Breast epithelium (tissue), 3 donors: ENCODE measurements around the gene FLII.

ENCODE experiments used
- POLR2A ChIP-seq: fragments of 450-650 bp; IDR thresholded peaks from one replicate; pipeline ENCODE4 v1.6.1; 2016; ENCODE audit warnings: antibody characterized with exemption, mild to moderate bottlenecking, moderate library complexity
- POLR2AphosphoS5 ChIP-seq, 3 donors: sonication (generic); formaldehyde crosslinking; IDR thresholded peaks; one replicate each; pipeline ENCODE4 v1.6.1; 2017; ENCODE audit warnings: antibody characterized with exemption in 3 of 3
- TF ChIP-seq, protein P1 (sequence below), 3 donors: fragments of 450-650 bp; IDR thresholded peaks; one replicate each; pipeline ENCODE4 v1.5.1; 2016 to 2017; ENCODE audit warnings: antibody characterized with exemption in 3 of 3, mild to moderate bottlenecking in 3 of 3, moderate library complexity in 3 of 3

GRCh38 chr17:18252160-18252559, 6.4 kb downstream of the FLII start:
- no peak for TF ChIP-seq POLR2A
- TF ChIP-seq, protein P1, sequence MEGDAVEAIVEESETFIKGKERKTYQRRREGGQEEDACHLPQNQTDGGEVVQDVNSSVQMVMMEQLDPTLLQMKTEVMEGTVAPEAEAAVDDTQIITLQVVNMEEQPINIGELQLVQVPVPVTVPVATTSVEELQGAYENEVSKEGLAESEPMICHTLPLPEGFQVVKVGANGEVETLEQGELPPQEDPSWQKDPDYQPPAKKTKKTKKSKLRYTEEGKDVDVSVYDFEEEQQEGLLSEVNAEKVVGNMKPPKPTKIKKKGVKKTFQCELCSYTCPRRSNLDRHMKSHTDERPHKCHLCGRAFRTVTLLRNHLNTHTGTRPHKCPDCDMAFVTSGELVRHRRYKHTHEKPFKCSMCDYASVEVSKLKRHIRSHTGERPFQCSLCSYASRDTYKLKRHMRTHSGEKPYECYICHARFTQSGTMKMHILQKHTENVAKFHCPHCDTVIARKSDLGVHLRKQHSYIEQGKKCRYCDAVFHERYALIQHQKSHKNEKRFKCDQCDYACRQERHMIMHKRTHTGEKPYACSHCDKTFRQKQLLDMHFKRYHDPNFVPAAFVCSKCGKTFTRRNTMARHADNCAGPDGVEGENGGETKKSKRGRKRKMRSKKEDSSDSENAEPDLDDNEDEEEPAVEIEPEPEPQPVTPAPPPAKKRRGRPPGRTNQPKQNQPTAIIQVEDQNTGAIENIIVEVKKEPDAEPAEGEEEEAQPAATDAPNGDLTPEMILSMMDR (IDR thresholded peaks at IDR 0.05) = no peak
- TF ChIP-seq POLR2AphosphoS5 (IDR thresholded peaks at IDR 0.05) = no peak
